H1 (cell line): ENCODE results near the gene ITPR1. TPM values are rescaled to one million over a fixed set of nuclear protein-coding genes. Genes with fewer than 3 reads are reported as not detected.

Experiments
- BRCA1 ChIP-seq: IDR thresholded peaks from 2 replicates; pipeline ENCODE4 v1.6.1; 2012; ENCODE audit warnings: low read depth, low read length, improper control_type of control experiment
- EZH2 ChIP-seq: fragments of 200-600 bp; sonication (generic); IDR thresholded peaks from 2 replicates; pipeline ENCODE4 v1.7.1; 2012; ENCODE audit warnings: low read depth, mild to moderate bottlenecking, moderate library complexity, low read length, inconsistent platforms; ENCODE audit not compliant: severe bottlenecking
- MAFK ChIP-seq: IDR thresholded peaks from 2 replicates; pipeline ENCODE4 v1.6.1; 2012; ENCODE audit warnings: low read depth, mild to moderate bottlenecking, improper control_type of control experiment, low read length
- TCF12 ChIP-seq: IDR thresholded peaks from 2 replicates; pipeline ENCODE4 v1.6.1; 2011; ENCODE audit warnings: low read depth, mild to moderate bottlenecking, low read length
- polyA plus RNA-seq, 7 experiments: library from polyadenylated mRNA; depleted of rRNA in 3 of 7; stranded (reverse) in 5 of 7; unstranded in 2 of 7; fragments of >200 nt in 5 of 7; fragments of 200-250 nt in 2 of 7; gene quantifications; 1 replicate in 5 of 7; 2 replicates in 1 of 7; 4 replicates in 1 of 7; pipeline versions ENCODE4 v1.2.1 to v1.2.3, GENCODE V29; 2011 to 2013; ENCODE audit warnings: missing spikeins in 2 of 7, mixed read lengths in 2 of 7
- total RNA-seq: library from RNA; stranded (reverse); fragmentation: NEBNext Ultra II Directional; extraction: Animal tissue kit (Norgen Biotek cat#: 25700); gene quantifications from 2 replicates; pipeline ENCODE4 v1.2.1, GENCODE V29; 2021
- TF ChIP-seq, protein P1 (sequence below): fragments of 300-600 bp; sonication (generic); IDR thresholded peaks from 2 replicates; pipeline ENCODE4 v1.7.1; 2012; ENCODE audit warnings: low read length, moderate library complexity, mild to moderate bottlenecking, inconsistent platforms; ENCODE audit not compliant: insufficient replicate concordance

ITPR1 gene
- total and polyA plus RNA-seq, 2 of the 8 experiments (the other 6 are each of a cell fraction or from before 2014, with no cell fraction given) = 2.5 to 16.3 TPM

GRCh38 chr3:4525560-4526223 is 32.5 kb downstream of the ITPR1 start (continued):
- TF ChIP-seq, protein P1, sequence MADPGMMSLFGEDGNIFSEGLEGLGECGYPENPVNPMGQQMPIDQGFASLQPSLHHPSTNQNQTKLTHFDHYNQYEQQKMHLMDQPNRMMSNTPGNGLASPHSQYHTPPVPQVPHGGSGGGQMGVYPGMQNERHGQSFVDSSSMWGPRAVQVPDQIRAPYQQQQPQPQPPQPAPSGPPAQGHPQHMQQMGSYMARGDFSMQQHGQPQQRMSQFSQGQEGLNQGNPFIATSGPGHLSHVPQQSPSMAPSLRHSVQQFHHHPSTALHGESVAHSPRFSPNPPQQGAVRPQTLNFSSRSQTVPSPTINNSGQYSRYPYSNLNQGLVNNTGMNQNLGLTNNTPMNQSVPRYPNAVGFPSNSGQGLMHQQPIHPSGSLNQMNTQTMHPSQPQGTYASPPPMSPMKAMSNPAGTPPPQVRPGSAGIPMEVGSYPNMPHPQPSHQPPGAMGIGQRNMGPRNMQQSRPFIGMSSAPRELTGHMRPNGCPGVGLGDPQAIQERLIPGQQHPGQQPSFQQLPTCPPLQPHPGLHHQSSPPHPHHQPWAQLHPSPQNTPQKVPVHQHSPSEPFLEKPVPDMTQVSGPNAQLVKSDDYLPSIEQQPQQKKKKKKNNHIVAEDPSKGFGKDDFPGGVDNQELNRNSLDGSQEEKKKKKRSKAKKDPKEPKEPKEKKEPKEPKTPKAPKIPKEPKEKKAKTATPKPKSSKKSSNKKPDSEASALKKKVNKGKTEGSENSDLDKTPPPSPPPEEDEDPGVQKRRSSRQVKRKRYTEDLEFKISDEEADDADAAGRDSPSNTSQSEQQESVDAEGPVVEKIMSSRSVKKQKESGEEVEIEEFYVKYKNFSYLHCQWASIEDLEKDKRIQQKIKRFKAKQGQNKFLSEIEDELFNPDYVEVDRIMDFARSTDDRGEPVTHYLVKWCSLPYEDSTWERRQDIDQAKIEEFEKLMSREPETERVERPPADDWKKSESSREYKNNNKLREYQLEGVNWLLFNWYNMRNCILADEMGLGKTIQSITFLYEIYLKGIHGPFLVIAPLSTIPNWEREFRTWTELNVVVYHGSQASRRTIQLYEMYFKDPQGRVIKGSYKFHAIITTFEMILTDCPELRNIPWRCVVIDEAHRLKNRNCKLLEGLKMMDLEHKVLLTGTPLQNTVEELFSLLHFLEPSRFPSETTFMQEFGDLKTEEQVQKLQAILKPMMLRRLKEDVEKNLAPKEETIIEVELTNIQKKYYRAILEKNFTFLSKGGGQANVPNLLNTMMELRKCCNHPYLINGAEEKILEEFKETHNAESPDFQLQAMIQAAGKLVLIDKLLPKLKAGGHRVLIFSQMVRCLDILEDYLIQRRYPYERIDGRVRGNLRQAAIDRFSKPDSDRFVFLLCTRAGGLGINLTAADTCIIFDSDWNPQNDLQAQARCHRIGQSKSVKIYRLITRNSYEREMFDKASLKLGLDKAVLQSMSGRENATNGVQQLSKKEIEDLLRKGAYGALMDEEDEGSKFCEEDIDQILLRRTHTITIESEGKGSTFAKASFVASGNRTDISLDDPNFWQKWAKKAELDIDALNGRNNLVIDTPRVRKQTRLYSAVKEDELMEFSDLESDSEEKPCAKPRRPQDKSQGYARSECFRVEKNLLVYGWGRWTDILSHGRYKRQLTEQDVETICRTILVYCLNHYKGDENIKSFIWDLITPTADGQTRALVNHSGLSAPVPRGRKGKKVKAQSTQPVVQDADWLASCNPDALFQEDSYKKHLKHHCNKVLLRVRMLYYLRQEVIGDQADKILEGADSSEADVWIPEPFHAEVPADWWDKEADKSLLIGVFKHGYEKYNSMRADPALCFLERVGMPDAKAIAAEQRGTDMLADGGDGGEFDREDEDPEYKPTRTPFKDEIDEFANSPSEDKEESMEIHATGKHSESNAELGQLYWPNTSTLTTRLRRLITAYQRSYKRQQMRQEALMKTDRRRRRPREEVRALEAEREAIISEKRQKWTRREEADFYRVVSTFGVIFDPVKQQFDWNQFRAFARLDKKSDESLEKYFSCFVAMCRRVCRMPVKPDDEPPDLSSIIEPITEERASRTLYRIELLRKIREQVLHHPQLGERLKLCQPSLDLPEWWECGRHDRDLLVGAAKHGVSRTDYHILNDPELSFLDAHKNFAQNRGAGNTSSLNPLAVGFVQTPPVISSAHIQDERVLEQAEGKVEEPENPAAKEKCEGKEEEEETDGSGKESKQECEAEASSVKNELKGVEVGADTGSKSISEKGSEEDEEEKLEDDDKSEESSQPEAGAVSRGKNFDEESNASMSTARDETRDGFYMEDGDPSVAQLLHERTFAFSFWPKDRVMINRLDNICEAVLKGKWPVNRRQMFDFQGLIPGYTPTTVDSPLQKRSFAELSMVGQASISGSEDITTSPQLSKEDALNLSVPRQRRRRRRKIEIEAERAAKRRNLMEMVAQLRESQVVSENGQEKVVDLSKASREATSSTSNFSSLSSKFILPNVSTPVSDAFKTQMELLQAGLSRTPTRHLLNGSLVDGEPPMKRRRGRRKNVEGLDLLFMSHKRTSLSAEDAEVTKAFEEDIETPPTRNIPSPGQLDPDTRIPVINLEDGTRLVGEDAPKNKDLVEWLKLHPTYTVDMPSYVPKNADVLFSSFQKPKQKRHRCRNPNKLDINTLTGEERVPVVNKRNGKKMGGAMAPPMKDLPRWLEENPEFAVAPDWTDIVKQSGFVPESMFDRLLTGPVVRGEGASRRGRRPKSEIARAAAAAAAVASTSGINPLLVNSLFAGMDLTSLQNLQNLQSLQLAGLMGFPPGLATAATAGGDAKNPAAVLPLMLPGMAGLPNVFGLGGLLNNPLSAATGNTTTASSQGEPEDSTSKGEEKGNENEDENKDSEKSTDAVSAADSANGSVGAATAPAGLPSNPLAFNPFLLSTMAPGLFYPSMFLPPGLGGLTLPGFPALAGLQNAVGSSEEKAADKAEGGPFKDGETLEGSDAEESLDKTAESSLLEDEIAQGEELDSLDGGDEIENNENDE = no peak
- TF ChIP-seq MAFK (no peak), EZH2 (no peak), TCF12 (no peak), BRCA1 (no peak)
